Activated CD4-positive, CD25-positive, alpha-beta regulatory T cell treated with anti-CD3 and anti-CD28 coated beads, Interleukin-2, amount 50 U/mL, for 72 hours (primary cell): ENCODE measurements around the gene KBTBD8.

Source experiments
- DNase-seq: peaks from one replicate; pipeline ENCODE4 v3.0.0; 2021

Gene KBTBD8, protein sequence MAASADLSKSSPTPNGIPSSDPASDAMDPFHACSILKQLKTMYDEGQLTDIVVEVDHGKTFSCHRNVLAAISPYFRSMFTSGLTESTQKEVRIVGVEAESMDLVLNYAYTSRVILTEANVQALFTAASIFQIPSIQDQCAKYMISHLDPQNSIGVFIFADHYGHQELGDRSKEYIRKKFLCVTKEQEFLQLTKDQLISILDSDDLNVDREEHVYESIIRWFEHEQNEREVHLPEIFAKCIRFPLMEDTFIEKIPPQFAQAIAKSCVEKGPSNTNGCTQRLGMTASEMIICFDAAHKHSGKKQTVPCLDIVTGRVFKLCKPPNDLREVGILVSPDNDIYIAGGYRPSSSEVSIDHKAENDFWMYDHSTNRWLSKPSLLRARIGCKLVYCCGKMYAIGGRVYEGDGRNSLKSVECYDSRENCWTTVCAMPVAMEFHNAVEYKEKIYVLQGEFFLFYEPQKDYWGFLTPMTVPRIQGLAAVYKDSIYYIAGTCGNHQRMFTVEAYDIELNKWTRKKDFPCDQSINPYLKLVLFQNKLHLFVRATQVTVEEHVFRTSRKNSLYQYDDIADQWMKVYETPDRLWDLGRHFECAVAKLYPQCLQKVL

GRCh38 chr3:66998113-66998903 is at the start of gene KBTBD8:
Gene KBTBD8, plus strand, starts transcription at chr3:66998307. Its CDS starts 49 bp downstream, at chr3:66998356.
- peak; percentile 55 for DNase-seq

- no peak for DNase-seq
Measured at GRCh38 chr3:66948838-66949237, 49.3 kb upstream of the KBTBD8 start.

DNA sequence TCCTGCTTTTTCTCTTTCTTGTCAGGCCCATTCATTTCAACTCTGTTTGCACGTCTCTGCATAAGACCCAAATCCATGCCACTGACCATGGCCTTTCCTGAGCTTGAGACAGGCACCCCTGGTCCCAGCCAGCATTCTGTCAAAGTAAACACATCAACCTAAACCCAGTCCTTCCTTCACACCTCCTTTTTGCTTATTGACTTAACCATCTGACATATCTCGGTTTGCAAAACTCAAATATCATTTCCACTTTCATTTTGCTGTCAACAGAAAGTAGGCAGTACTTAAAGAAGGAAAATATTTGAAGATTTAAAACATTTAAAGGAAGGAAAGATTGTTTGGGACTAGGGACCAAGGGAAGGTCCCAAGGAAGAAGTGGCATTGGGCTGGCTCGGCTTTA is 48.2 kb upstream of the KBTBD8 start:
- no peak for DNase-seq

GRCh38 chr3:66952357-66952756 is 45.8 kb upstream of the KBTBD8 start:
- DNase-seq = no peak

- no peak for DNase-seq
Measured at GRCh38 chr3:66953934-66954445, 44.1 kb upstream of the KBTBD8 start.

- DNase-seq = no peak
Measured at GRCh38 chr3:66956742-66957141, 41.4 kb upstream of the KBTBD8 start.

- DNase-seq = no peak
Measured at GRCh38 chr3:66957367-66957766, 40.7 kb upstream of the KBTBD8 start.

DNA sequence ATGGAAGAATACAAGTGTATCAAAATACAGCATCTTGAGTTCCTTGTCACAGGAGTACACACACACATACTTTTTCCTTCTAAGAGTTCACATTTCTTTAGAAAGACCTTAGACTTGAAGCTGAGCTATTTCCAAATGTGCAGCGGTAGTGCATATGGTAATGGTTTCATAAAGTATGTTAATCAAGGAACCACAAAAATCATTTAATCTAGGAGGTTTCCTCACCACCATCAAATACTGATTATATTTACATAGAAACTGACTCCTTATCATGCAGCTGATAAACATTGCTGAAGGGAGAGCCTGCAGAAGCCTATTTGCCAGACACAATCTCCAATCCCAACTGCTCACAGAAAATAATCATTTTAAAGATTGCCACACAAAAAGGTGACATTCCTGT is 40.0 kb upstream of the KBTBD8 start:
- no peak for DNase-seq

GRCh38 chr3:66962664-66963063 is 35.4 kb upstream of the KBTBD8 start:
- no peak for DNase-seq

DNA sequence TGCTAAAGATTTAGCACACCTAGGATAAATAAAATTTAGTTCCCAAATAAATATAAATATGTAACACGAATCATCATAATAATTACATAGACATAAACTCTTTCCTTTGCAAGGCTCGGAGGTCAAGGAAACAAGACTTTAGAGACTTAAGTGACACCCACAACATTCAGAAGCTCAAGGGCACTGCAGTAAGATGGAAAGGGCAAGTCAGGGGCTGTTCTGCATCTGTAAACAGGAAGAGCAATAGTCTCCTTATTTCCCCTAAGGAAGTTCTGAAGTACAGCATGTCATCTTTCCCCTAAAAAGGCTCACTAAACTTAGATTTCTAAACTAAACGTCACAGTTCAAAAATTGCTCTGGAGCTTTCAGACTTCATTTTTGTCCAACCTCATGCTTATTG is 26.9 kb upstream of the KBTBD8 start:
- DNase-seq = no peak

- peak; percentile 63 for DNase-seq
Measured at GRCh38 chr3:66971891-66972551, 26.1 kb upstream of the KBTBD8 start.

DNA sequence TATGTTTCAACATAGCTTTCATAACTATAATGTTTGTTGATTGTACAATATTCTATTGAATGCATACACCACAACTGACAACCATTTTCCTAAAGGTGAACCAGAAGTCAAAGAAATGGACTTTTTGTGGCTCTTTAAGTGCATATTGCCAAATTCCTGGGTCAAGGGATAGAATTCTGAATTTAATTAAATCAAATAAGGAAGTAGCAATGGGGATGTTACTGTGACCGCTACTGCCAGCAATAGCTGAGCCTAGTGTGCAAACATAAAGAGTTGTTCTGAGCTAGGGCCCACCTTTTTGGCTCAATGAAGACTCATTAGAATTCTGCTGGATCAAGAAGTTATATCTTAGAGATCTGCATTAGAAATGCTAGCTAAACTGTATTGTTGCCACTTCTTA is 17.3 kb upstream of the KBTBD8 start:
- DNase-seq = no peak

- DNase-seq = no peak
Measured at GRCh38 chr3:66983101-66983500, 15.0 kb upstream of the KBTBD8 start.

DNA sequence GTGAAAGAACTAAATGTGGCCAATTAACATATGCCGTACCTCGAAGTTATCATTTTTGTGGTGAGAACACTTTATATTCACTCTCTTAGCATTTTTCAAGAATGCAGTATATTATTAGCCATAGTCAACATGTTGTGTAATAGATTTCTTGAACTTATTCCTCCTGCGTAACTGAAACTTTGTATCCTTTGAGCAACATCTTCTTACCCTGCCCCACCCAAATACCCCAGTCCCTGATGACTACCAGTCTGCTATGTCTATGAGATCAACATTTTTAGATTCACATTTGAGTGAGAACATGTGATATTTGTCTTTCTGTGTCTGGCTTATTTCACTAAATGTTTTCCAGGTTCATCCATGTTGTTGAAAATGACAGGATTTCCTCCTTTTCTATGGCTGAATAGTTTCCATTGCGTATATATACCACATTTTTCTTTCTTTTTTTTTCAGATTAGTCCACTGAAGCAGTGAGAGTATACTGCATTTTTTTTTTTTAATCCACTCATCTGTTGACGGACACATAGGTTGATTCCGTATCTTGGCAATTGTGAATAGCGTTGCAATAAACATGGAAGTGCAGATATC is 12.7 kb upstream of the KBTBD8 start:
- no peak for DNase-seq

DNA sequence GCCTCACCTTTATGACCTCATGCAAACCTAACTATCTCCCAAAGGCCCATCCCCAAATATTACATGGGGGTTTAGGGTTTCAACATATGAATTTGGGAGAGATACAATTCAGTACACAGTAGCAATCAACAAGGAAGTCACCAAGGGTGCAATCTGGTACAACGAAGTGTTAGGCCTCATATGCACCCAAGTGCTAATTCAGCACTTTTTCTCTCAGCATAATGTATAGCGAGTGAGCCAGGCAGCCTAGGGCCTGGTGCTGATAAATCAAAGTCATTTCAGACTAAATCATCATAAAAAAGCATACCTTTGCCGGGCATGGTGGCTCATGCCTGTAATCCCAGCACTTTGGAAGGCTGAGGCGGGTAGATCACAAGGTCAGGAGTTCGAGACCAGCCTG is 11.7 kb upstream of the KBTBD8 start:
- DNase-seq = no peak

DNA sequence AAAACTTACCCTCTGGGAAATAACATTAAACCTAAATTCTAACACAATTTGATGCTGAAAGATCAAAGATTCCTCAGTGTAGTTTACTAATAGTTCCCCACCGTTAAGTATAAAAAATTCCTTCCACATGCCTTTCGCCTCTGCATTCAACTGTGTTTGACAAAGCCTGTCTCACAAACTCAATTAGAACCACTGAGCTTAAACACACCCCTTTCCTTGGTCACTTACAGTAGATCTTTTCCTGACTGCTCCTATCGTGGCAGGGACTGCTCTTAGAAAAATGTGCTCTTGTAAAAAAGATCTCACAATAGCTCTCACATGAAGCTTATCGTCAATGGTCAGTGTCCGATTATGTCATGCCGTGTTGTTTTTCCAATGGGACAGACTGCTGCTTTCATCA is 8.9 kb upstream of the KBTBD8 start:
- DNase-seq = no peak

- no peak for DNase-seq
Measured at GRCh38 chr3:66989860-66990696, 8.0 kb upstream of the KBTBD8 start.

DNA sequence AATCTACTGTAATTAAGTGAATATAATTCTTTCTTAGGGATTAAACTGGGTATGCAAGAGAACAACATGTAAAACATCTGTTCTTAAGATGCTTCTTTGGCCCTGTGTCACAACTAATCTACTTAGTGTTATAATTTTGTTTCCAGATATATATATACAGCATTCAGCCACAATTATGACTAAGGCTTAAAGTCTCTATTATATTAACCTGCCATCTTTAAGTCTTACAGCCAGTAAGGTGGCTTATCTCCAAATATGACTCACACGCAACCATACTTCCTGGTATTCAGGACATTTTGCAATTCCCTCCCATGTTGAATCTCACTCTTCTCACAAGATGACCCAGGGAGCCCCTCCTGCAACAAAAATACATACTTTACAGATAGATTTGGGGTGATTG is 6.6 kb upstream of the KBTBD8 start:
- no peak for DNase-seq

GRCh38 chr3:66993082-66993481 is 5.0 kb upstream of the KBTBD8 start:
- no peak for DNase-seq

DNA sequence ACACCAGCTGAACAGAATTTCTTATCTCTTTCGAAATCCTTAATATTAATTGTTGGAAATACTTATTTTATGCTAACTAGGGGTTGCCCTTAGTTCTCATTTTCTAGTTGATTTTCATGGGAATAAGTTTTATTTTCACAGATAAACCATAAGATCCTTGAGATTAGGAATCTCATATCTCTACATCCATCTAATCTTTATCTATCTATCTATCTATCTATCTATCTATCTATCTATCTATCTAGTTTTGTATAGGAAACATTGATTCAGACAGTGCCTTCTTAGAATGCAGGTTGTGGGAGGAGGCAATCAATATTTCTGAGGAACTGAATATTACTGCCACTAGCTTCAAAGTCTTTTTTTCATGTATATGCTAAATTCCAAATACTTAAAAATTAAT is 3.5 kb upstream of the KBTBD8 start:
- DNase-seq = no peak

GRCh38 chr3:66996696-66997095 is 1.4 kb upstream of the KBTBD8 start:
- DNase-seq = no peak
